Measurements from ENCODE around the gene MYO10.
"Not testable (repeated sequence)": the region's sequence is repeated elsewhere in the genome, so short reads cannot be mapped to it uniquely, and the experiment has no call there.

Gene MYO10

DNA sequence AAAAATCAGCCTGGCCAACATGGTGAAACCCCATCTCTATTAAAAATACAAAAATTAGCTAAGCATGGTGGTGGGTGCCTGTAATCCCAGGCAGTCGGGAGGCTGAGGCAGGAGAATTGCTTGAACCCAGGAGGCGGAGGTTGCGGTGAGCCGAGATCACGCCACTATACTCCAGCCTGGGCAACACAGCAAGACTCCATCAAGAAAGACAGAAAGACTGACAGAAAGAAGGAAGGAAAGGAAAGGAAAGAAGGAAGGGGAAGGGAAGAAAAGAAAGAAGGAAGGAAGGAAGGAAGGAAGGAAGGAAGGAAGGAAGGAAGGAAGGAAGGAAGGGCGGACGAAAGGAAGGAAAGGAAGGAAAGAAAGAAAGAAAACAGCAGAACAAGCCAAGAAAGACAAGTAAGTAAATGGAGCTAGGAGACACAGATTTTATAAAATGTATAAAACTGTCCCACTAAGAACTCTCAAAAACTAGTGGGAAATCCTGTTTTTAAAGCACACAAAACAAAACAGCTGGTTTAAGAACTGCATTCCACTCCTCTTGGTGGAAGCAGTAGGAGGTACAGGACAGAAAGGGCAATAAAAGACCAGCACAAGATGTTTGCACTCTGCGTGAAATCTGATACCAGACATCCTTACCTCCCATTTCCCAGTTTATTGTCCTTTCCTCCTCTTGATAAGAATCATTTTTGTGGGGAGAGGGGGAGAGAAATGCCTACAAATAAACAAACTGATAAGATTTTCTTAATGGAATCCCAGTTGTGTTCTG, 46.7 kb downstream of the MYO10 start:
- DNase-seq (ENCODE audit: extremely low read depth in 1 of 2, low read depth in 1 of 2): no peak

DNA sequence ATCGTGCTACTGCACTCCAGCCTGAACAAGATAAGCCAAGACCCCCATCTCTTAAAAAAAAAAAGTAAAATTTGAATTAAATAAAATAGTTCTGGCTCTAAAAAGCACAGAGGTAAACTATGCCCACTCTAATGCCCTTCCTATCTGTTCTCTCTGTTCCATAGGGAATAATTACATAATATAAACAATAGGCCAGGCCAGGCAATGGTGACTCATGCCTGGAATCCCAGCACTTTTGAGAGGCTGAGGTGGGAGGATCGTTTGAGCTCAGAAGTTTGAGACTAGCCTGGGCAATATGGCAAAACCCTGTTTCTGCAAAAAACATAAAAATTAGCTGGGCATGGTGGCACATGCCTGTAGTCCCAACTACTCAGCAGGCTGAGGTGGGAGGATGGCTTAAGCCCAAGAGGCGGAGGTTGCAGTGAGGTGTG, 47.4 kb downstream of the MYO10 start:
- no peak for DNase-seq (ENCODE audit: extremely low read depth in 1 of 2, low read depth in 1 of 2)

DNA sequence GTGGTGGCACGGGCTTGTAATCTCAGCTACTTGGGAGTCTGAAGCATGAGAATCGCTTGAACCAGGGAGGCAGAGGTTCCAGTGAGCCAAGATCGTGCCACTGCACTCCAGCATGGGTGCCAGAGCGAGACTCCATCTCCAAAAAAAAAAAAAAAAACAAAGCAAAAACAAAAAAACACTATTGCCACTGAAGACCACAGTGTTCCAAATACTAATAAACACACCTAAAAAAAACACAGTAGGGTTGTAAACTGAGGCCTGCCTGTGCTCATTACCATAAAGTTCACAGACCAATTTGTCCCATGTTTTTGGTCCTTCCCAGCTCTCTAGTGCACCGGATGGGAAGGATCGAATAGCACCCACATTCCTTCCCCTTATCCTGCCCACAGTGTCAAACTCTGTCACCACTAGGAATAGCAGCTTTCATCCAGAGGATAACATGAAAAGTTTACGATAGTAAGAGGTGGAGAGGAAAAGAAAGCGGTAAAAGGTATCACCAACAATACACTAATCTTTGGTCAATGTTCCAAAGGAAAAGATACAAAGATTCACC, 49.2 kb downstream of the MYO10 start:
- no peak for DNase-seq (ENCODE audit: extremely low read depth in 1 of 2, low read depth in 1 of 2)

DNA sequence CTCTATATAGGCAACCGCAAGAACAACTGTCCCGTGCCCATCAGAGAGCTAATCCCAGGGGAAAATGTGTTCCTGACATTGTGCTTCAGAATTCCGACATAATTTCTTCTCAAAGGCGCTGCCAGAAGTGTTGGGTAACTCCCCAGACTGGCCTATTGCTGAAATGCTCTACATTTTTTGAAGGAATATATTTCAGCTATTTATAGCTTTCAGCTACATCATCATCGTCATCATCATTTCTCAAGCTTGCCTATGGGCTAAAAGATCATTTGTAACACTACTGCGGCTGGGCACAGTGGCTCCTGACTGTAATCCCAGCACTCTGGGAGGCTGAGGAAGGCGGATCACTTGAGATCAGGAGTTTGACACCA, 49.7 kb downstream of the MYO10 start:
- DNase-seq (ENCODE audit: extremely low read depth in 1 of 2, low read depth in 1 of 2): no peak

DNA sequence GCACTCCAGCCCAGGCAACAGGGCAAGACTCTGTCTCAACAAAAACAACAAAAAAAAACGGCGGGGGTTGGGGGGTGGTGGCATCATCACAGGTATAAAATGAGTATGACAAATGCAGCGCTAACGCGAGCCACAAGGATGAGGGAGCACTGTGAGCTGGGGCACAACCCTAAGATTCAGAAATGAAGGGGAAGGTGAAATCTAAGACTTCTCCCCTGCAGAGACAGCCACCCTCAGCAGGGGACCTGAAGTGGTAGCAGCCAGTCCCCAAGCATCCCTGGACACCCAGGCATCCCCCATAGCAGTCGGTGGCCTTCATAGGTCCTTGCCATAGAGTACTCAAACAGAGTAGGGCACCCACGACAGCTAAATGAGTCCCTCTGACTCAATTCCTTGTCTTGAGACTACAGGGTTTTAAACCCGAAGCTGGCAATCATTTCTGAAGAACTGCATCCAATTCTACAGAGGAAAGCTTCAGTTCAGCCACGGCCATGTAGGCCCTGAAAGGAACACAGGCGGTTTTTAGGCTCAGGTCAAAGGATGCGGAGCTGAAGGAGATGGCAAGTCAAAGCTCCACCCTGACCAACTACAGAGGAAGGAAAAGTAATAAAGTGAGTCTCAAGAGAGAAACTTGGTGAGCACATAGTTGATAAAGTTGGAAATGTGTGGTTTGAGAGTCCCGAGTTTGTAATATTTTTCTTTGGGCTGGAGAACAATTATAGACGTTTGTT, 50.3 kb downstream of the MYO10 start:
- no peak for DNase-seq (ENCODE audit: extremely low read depth in 1 of 2, low read depth in 1 of 2)

DNA sequence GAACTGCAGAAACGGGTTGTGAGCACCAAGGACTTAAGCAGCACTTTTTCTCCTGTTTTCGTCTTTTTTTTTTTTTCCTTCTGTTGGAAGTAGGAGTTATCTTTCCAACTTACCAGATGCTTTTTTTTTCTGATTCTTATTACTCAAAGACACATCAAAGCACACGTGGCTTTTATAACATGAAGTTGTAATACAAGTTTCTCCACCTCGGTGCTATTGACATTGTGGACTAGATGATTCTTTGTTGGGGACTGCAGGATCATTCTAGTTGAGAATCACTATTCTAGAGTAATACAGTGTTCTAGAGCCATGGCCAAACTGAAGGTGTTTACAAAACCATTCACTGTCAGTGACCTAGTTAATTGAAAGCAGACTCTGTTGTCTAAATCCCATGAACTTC, 51.5 kb downstream of the MYO10 start:
- DNase-seq (ENCODE audit: extremely low read depth in 1 of 2, low read depth in 1 of 2): no peak

DNA sequence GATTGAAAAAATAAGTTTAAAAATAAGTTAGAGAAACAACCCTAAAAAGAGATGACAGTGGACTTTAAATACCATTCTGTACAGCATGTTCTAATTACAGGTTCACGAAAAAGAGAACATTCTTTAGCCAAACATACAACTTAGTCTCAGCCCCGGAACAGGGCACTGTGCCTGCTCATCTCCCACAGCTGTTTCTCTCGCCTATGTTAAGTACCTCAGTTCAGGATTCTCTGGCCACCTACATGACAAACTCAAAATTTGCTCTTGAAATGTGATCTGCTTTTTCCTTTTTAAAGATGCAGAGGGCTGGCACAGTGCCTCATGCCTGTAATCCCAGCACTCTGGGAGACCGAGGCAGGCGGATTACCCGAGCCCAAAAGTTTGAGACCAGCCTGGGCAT, 52.3 kb downstream of the MYO10 start:
- DNase-seq (ENCODE audit: extremely low read depth in 1 of 2, low read depth in 1 of 2): no peak

DNA sequence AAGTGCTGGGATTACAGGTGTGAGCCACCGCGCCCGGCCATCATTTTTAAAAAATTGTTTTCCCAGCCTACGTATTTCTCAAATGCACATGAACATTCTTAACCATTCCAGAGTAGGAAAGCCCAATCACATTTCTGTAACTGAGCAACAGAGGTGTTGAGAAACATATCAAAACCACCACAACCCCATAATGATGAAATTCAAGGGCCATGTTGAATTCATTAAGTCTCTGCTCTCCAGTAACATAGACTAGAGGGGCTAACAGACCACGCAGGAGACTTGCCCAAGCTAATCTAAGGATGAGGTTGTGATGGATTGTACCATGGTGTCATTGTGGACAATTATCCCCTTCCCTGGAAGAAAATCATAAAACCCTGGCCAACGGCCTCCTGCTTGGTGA, 52.9 kb downstream of the MYO10 start:
- DNase-seq (ENCODE audit: extremely low read depth in 1 of 2, low read depth in 1 of 2): no peak

DNA sequence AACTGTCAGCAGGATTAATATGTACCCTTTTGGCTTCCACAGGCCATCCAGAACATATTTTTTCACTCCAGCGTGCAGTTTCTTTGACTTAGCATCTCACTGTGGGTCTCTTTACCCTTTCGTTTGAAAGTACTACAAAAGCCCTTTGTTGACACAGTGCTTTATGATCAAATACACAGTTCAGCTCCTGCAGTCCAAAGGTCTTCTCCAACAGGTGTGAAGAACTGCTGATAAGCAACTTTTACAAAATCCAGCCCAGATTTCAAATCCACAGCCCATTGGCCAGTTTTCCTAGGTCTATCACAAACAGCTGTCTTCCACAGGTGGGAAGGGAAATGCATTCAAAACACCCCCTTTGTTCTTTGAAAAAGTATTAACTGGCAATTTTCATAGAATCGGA, 54.8 kb downstream of the MYO10 start:
- no peak for DNase-seq (ENCODE audit: extremely low read depth in 1 of 2, low read depth in 1 of 2)

DNA sequence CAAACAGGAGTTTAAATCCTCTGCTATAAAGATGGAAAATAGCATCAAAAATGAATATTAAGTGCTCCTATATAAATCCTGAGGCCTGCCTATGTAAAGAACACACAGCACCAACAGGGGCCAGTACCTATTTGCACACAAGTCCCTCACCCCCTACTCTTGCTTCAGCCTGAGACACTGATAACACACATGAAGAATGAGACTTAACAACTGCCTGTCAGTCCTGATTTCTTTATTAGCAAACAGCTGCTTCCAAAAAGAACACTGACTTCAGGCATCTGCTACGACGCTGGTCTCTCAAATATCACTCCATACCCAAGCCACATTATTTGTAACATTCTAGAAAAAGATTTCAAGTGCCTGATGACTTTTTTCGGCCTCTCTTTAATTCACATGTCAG, 55.5 kb downstream of the MYO10 start:
- DNase-seq (ENCODE audit: extremely low read depth in 1 of 2, low read depth in 1 of 2): no peak

DNA sequence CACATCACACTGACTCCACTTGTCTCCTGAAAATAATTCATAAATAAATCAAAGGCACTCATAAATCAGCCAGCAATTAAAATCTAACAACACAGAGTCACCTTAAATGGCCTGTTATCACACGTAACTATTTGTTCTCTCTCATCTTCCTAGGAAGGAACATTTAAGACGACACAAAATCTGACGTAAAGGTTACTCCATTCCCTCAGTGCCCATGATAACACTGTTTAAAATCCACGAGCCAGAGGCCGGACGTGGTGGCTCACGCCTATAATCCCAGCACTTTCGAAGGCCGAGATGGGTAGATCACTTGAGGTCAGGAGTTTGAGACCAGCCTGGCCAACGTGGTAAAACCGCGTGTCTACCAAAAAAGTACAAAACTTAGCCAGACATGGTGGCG, 56.4 kb downstream of the MYO10 start:
- no peak for DNase-seq (ENCODE audit: extremely low read depth in 1 of 2, low read depth in 1 of 2)

DNA sequence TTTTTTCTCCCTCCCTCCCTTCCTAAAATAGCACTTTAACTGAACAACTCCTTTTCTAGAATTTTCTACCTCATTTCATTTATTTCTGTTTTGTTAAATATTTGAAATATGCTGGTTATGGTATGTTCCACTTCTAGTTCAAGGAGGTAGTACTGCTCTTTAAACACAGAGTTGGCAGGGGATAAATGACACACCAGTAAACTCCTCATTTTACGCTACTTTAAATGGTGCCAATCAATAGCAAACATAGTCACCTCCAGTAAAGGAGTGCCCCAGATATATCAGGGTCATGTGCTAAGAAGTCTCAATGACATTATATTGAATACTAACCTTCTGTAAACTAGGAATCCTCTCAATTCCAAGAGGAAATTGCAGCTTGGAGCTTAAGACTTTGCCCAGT, 56.9 kb downstream of the MYO10 start:
- DNase-seq (ENCODE audit: extremely low read depth in 1 of 2, low read depth in 1 of 2): no peak

DNA sequence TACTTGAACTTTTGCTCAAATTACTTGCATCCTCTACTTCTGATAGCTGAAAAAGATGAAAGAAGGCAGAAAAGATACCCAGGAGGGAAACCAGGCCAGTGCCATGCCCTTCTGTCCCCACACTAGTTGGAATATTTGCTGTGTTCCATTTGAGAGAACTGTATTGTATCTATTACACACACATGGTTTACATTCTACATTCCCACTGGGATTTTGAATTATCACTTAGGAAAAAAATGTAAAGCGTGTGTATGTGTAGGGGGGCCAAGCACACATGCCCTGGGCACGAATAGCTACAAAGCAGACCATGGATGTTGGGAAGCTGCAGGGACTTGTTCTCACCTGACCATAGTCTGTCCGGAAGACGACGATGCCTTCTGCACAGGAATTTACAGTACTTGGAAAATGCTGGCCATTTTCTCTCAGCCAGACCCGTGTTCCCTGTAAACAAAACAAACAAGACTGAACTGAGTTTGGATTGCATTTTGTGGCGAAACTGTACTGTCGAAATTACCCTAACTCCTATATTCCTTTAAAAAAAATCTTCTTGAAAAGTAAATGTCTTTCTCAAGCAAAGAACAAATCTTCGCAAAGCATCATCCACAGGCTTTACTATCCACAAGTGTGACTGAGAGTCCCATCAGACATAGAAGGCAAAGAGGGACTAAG, 58.7 kb downstream of the MYO10 start:
- DNase-seq (ENCODE audit: extremely low read depth in 1 of 2, low read depth in 1 of 2): no peak

DNA sequence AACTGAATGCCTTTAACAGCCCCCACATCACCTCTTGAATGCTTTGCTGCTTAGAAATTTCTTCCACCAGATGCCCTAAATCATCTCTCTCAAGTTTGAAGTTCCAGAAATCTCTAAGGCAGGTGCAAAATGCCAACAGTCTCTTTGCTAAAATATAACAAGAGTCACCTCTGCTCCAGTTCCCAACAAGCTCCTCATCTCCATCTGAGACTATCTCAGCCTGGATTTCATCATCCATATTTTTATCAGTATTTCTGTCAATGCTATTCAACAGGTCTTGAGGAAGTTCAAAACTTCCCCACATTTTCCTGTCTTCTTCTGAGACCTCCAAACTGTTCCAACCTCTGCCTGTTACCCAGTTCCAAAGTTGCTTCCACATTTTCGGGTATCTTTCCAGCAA, 61.7 kb downstream of the MYO10 start:
- not testable (repeated sequence) for DNase-seq (ENCODE audit: extremely low read depth in 1 of 2, low read depth in 1 of 2)

DNA sequence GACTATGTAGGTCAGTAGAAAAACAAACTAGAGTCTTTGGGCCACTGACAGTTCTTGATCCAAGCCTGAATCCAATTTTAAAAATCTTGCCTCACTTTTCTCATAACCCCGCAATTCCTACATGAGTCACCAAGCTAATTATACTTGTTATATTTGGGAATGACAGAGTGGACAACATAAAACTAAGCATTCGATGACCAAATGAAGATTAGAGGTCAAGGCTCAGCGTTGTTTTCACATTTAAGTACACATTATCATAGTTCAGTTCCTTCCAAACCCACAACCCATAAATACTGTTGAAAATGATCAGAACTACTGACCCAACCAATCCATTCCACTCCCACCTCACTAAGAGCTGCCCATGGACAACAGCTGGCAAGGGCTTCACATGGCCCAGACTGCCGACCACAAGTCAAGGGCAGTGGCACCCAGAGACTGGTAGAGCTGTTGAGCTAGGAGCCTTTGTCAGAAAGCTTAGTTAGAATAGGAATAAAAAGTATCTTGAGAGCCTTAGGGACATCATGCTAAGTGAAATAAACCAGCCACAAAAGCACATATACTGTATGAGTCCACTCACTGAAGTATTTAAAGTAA, 64.2 kb downstream of the MYO10 start:
- DNase-seq (ENCODE audit: extremely low read depth in 1 of 2, low read depth in 1 of 2): no peak

DNA sequence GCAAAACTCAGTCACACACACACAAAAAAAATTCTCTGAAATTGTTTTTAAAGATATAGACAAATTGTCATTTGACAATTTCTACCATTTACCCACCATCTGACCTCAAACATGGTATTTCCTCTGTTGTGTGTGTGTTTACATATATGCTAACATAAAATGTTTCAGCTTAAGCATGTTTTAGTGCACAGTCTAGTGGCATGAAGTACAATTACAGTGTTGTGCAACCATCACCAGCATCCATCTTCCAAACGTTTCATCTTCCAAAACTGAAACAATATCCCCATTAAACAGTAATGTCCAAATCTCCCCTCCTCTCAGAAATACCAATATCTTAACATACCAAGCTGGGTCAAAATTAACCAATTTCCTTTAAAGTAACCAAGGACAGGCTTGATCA, 65.2 kb downstream of the MYO10 start:
- no peak for DNase-seq (ENCODE audit: extremely low read depth in 1 of 2, low read depth in 1 of 2)

DNA sequence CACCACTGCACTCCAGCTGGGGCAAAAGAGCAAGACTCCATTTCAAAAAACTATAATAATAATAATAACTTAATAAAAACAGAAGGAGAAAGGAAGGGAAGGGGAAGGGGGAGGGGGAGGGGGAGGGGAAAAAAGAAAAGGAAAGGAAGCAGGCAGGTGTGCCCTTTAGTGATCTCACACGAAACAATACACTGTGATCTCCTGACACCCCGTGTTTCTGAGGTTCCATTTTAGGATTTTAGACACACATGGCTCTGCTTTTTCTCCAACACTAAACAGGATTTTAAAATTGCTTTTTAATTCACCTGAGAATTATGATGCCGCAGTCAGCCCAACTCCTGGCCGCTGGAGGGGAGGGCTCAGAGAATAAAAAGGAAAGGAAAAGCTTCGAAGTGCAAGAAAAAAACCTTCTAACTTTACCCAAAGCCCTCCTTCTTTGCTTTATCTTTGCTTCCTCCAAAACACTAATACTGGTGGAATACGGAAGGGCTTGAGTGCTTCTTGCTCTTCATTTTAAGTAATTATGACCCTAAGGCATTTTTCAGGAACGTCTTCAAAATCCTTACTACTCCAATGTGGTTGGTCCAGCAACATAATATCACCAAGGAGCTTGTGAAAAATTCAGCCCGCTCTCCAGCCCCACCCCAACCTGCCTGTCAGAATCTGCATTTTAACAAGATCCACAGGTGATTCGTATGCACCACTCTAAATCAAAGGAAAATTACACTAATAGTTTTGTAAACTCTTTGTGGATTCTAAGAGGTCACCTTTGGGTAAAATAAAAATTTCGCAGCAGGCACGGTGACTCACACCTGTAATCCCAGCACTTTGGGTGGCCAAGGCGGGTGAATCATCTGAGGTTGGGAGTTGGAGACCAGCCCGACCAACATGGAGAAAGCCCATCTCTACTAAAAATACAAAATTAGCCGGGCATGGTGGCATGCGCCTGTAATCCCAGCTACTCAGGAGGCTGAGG, 66.0 kb downstream of the MYO10 start:
- no peak for DNase-seq (ENCODE audit: extremely low read depth in 1 of 2, low read depth in 1 of 2)

DNA sequence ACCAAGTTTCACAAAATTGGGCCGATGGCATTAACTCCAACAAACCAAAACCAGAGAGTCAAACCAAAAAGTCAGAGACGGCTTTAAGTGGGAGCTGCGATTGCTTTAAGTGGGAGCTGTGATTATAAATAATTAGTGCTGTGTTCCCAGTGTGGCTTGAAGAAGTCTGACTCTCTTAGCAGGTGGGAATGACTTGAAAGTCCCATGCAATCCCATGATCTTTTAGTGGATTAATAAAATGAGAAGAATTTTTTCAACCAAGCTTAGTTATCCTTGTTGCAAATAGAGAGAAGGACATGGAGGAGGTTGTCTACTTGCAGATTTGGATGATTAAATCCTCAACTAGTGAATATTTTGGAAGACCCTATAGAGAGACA, 68.5 kb downstream of the MYO10 start:
- no peak for DNase-seq (ENCODE audit: extremely low read depth in 1 of 2, low read depth in 1 of 2)

DNA sequence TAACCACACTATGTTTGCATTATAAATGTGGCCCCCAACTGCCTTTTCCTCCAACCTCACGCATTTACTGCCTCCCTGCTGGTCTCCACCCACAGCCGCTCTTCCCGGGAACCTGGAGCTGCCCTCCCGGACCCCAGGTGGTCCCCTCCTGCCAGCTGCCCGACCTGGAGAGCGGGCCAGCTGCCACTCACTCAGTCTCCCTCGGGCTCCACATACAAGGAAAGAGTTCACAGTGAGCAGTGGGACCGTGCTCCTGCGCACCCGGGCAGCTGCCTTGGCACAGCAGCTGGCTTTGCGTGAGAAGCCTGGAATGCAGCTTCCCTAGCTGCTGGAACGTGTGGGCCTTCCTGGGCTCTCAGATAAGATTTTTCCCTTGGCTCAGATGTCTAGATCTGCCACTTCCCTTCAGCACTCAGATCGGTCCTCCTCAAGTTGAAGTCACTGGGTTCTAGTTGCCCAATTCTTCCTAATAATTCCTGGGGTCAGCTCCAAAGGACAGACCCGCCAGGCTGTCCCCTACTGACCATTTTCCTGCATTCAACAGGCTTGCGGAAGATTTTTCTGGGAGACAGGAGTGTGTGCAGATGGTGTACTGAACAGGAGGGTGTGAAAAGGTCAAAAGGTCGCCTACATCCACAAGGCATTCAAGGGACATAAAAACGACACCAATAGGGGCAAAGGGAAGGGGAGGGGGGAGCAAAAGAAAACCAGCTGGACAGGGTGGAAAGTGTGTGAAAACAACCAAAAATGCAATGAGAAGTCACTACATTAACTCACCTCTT, 69.1 kb downstream of the MYO10 start:
- no peak for DNase-seq (ENCODE audit: extremely low read depth in 1 of 2, low read depth in 1 of 2)

DNA sequence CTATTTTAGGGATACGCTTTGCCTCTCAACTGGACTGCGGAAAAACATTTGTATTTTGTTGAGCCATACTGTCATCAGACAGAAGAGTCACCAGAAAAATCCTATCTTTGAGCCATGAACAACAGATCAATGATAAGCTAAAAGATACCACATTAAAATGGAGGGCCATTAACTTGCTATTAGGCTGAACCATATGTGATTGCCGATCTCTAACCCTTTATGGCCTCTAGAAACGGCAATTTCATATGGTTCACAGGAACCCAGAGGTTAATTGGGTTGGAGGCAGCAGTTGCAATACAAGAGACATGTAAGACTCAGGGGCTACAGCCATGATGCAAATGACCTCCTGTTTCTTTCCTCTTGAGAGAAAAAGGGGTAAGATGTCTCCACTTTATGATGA, 69.8 kb downstream of the MYO10 start:
- no peak for DNase-seq (ENCODE audit: extremely low read depth in 1 of 2, low read depth in 1 of 2)
